Endodermal cell (in vitro differentiated cells): ENCODE data around the gene NECAP2. TPM values are rescaled to one million over a fixed set of nuclear protein-coding genes. Genes with fewer than 3 reads are reported as not detected.

Source experiments
- DNase-seq: peaks from one replicate; pipeline ENCODE4 v3.0.0-alpha.2; 2017
- H3K27ac ChIP-seq: 2 replicates; pipeline ENCODE4 v1.5.1; 2013; ENCODE audit warnings: mild to moderate bottlenecking, low read depth, low read length, moderate library complexity
- H3K27me3 ChIP-seq: 2 replicates; pipeline ENCODE4 v1.6.1; 2013; ENCODE audit warnings: mild to moderate bottlenecking, low read length, moderate library complexity; ENCODE audit not compliant: insufficient read depth, control insufficient read depth, poor library complexity, severe bottlenecking
- H3K36me3 ChIP-seq: 2 replicates; pipeline ENCODE4 v1.7.0; 2013; ENCODE audit warnings: mild to moderate bottlenecking, low read length, moderate library complexity; ENCODE audit not compliant: control insufficient read depth, insufficient read depth
- H3K4me1 ChIP-seq: one replicate; pipeline ENCODE4 v1.7.0; 2013; ENCODE audit warnings: low read length; ENCODE audit not compliant: control insufficient read depth, insufficient read depth
- H3K4me3 ChIP-seq: 2 replicates; pipeline ENCODE4 v1.5.1; 2013; ENCODE audit warnings: mild to moderate bottlenecking, low read length, moderate library complexity
- H3K9ac ChIP-seq: 2 replicates; pipeline ENCODE4 v1.6.1; 2013; ENCODE audit warnings: mild to moderate bottlenecking, low read length, moderate library complexity; ENCODE audit not compliant: poor library complexity, severe bottlenecking; ENCODE audit errors: extremely low read depth
- H3K9me3 ChIP-seq: 2 replicates; pipeline ENCODE4 v1.6.1; 2013; ENCODE audit warnings: mild to moderate bottlenecking, low read length, moderate library complexity; ENCODE audit not compliant: control insufficient read depth
- H3K27ac Mint-ChIP-seq: 2 replicates; pipeline ENCODE4 v1.8.0; 2020; ENCODE audit warnings: mixed read lengths
- H3K27me3 Mint-ChIP-seq: 2 replicates; pipeline ENCODE4 v1.8.0; 2021; ENCODE audit warnings: mild to moderate bottlenecking, mixed read lengths; ENCODE audit not compliant: insufficient read depth
- H3K36me3 Mint-ChIP-seq: 2 replicates; pipeline ENCODE4 v1.8.0; 2020; ENCODE audit warnings: low read depth, mixed read lengths
- H3K4me1 Mint-ChIP-seq: 2 replicates; pipeline ENCODE4 v1.8.0; 2020; ENCODE audit warnings: mixed read lengths
- H3K4me3 Mint-ChIP-seq: 2 replicates; pipeline ENCODE4 v1.8.0; 2020; ENCODE audit warnings: mild to moderate bottlenecking, moderate library complexity, mixed read lengths
- H3K9me3 Mint-ChIP-seq: 2 replicates; pipeline ENCODE4 v1.8.0; 2020; ENCODE audit warnings: mild to moderate bottlenecking, mixed read lengths
- WGBS, 2 experiments: methylation state at CpG; one replicate each; pipeline versions ENCODE4 v1.1.5 to v1.1.7; 2013; ENCODE audit warnings: missing lambda C conversion rate in 2 of 2, mixed read lengths in 1 of 2; ENCODE audit not compliant: insufficient coverage in 1 of 2, insufficient read length in 1 of 2; 5-methylcytosine and 5-hydroxymethylcytosine counted together
- total RNA-seq, 2 donors: library from RNA; stranded (reverse); fragmentation: NEBNext Ultra II Directional in 1 of 2; extraction: Animal tissue kit (Norgen Biotek cat#: 25700) in 1 of 2; gene quantifications; 2 replicates in 1 of 2; 3 replicates in 1 of 2; pipeline ENCODE4 v1.2.1, GENCODE V29; 2021
- TF ChIP-seq, protein P1 (sequence below): fragments of 200-600 bp; sonication (generic); conservative IDR thresholded peaks from 2 replicates; pipeline ENCODE4 v1.5.0; 2021; ENCODE audit warnings: antibody characterized with exemption, mild to moderate bottlenecking

NECAP2 gene
- total RNA-seq, 2 donors from 2014 or later = 43.9 to 45.8 TPM

DNA sequence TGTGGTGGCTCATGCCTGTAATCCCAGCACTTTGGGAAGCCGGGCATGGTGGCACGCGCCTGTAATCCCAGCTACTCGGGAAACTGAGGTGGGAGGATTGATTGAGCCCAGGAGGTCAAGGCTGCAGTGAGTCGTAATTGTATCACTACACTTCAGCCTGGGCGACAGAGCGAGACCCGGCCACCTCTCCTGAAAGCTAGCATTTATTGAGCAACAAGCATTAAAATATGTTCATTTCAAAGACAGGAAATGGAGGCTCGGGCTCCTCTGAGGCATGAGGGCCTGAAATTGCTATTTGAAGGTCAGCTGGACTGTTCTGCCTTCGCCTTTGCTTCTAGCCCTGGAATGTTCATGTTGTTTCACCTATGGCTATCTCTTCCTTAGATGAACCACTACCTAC lies 37.8 kb upstream of the NECAP2 start:
- no peak overlapping the region for H3K9ac ChIP-seq
- no peak overlapping the region for H3K27ac Mint-ChIP-seq

DNA sequence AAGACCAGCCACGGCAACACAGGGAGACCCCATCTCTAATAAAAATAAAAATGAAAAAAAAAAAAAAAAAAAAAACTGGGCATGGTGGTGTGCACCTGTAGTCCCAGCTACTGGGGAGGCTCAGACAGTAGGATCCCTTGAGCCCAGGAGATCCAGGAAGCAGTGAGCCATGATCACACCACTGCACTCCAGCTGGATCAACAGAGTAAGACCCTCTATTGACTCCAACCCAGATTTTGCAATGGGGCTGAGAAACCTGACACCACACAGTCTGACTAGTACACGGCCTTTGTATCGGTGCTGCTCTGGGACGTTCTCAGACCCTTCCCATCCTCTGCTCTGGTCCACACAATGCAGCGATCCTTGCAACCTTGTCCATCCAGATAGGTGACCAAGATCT lies 35.1 kb upstream of the NECAP2 start:
- no peak for DNase-seq
- TF ChIP-seq, protein P1, sequence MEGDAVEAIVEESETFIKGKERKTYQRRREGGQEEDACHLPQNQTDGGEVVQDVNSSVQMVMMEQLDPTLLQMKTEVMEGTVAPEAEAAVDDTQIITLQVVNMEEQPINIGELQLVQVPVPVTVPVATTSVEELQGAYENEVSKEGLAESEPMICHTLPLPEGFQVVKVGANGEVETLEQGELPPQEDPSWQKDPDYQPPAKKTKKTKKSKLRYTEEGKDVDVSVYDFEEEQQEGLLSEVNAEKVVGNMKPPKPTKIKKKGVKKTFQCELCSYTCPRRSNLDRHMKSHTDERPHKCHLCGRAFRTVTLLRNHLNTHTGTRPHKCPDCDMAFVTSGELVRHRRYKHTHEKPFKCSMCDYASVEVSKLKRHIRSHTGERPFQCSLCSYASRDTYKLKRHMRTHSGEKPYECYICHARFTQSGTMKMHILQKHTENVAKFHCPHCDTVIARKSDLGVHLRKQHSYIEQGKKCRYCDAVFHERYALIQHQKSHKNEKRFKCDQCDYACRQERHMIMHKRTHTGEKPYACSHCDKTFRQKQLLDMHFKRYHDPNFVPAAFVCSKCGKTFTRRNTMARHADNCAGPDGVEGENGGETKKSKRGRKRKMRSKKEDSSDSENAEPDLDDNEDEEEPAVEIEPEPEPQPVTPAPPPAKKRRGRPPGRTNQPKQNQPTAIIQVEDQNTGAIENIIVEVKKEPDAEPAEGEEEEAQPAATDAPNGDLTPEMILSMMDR = no peak
- Mint-ChIP-seq H3K27ac (no peak overlapping the region), H3K4me1 (peaks cover 2% of the 10 kb centered on the region), H3K36me3 (no peaks in the 10 kb centered on the region), H3K4me3 (no peak overlapping the region), H3K9me3 (no peaks in the 10 kb centered on the region), H3K27me3 (peaks cover 1% of the 10 kb centered on the region)
- no peaks in the 10 kb centered on the region for H3K9me3 ChIP-seq
- no peaks in the 10 kb centered on the region for H3K4me1 ChIP-seq
- H3K36me3 ChIP-seq = no peaks in the 10 kb centered on the region
- WGBS, 2 experiments = 74 to 89% methylated on average over 4 of the region's 5 CpGs
- H3K27me3 ChIP-seq = no peaks in the 10 kb centered on the region
- H3K4me3 ChIP-seq = no peak overlapping the region
- H3K9ac ChIP-seq = no peak overlapping the region
- no peak overlapping the region for H3K27ac ChIP-seq

More for the DNA sequence above, 37.8 kb upstream of the NECAP2 start:
- Histone ChIP-seq H3K9me3 (no peaks in the 10 kb centered on the region), H3K36me3 (peaks cover 3% of the 10 kb centered on the region), H3K4me3 (no peak overlapping the region), H3K27ac (no peak overlapping the region), H3K27me3 (no peaks in the 10 kb centered on the region), H3K4me1 (no peaks in the 10 kb centered on the region)
- no peak for DNase-seq
- Mint-ChIP-seq H3K9me3 (no peaks in the 10 kb centered on the region), H3K27me3 (no peaks in the 10 kb centered on the region), H3K4me3 (no peak overlapping the region), H3K36me3 (peaks cover 3% of the 10 kb centered on the region), H3K4me1 (no peaks in the 10 kb centered on the region)
- 94 to 97% methylated on average over 10 of the region's 10 CpGs for WGBS, 2 experiments
- TF ChIP-seq, protein P1 = no peak

DNA sequence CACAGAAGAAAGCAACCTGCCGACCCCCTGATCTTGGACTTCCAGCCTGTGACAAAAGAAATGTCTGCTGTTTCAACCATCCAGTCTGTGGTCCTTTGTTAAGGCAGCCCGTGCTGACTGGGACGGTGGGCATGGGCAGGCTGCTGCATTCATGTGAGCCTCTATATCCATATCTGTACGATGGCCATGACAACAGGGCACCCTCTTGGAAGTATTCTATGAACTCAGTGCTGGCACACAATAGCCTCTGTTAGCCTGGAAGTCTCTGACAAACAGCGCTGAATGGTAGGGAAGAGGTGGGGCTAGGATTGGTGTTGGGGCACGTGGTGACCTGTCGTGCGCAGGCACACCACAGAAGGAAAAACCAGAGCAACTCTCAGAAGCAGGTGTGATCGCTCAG lies 33.7 kb upstream of the NECAP2 start:
- Mint-ChIP-seq H3K27me3 (peaks cover 5% of the 10 kb centered on the region), H3K4me1 (peaks cover 2% of the 10 kb centered on the region), H3K9me3 (no peaks in the 10 kb centered on the region), H3K36me3 (no peaks in the 10 kb centered on the region), H3K4me3 (no peak overlapping the region), H3K27ac (no peak overlapping the region)
- H3K9me3 ChIP-seq = no peaks in the 10 kb centered on the region
- no peak overlapping the region for H3K9ac ChIP-seq
- no peaks in the 10 kb centered on the region for H3K4me1 ChIP-seq
- DNase-seq = no peak
- TF ChIP-seq, protein P1 = no peak
- 83 to 93% methylated on average over 5 to 9 of the region's 9 CpGs for WGBS, 2 experiments
- no peak overlapping the region for H3K27ac ChIP-seq
- no peaks in the 10 kb centered on the region for H3K36me3 ChIP-seq
- no peaks in the 10 kb centered on the region for H3K27me3 ChIP-seq
- H3K4me3 ChIP-seq = no peak overlapping the region
